K562 (cell line): ENCODE measurements around the gene SRPX. TPM values are rescaled to one million over a fixed set of nuclear protein-coding genes. Genes with fewer than 3 reads are reported as not detected.

Experiments used
- ATAC-seq: fragments of 200-7000 bp; cut with Tn5 transposase; 3 replicates; pipeline ENCODE4 v1.9.1; 2020; ENCODE audit warnings: moderate library complexity
- BruUV-seq: library from RNA; stranded (reverse); fragments of 400-500 nt; replicated peaks from 2 replicates; lab custom pipeline; 2021; lab: Mats Ljungman, UMichigan
- CTCF ChIA-PET: fragments of 300-600 bp; formaldehyde crosslinking; extraction: SDS; loops from one replicate; lab custom pipeline; 2021; ENCODE audit warnings: low intra/inter-chr PET ratio; lab: Yijun Ruan, JAX
- POLR2A ChIA-PET: fragments of 300-600, 350-650 bp; sonication (Branson Sonifier 250); formaldehyde crosslinking; extraction: SDS; loops from one replicate; lab custom pipeline; 2021; ENCODE audit warnings: antibody characterized with exemption, inconsistent platforms; lab: Yijun Ruan, JAX
- DNase-seq, 4 experiments: peaks; one replicate each; pipeline versions ENCODE4 v3.0.0 to v3.0.0-alpha.2; 2011 to 2018; ENCODE audit warnings: low spot score in 3 of 4, mixed read lengths in 3 of 4; ENCODE audit errors: extremely low read depth in 1 of 4
- FAIRE-seq: peaks from 2 replicates; lab custom pipeline; 2011; peaks lifted over from hg19 to GRCh38; lab: Jason Lieb, UNC
- H2AFZ ChIP-seq: 2 replicates; pipeline ENCODE4 v1.6.0; 2011; ENCODE audit warnings: low read depth, low read length, control low read depth, inconsistent platforms
- H3K27ac ChIP-seq: fragments of 200-600 bp; 3 replicates; pipeline ENCODE4 v1.8.0; 2011; ENCODE audit warnings: low read depth, mild to moderate bottlenecking, control low read depth, inconsistent platforms, low read length, moderate library complexity, mixed read lengths; ENCODE audit errors: extremely low read depth
- H3K27me3 ChIP-seq, 2 experiments: fragments of 300-600 bp in 1 of 2; 2 replicates in 1 of 2; 3 replicates in 1 of 2; pipeline versions ENCODE4 v1.6.0 to v1.8.0; 2011; ENCODE audit warnings: inconsistent platforms in 2 of 2, low read length in 2 of 2, mild to moderate bottlenecking in 1 of 2, mixed read lengths in 1 of 2, moderate library complexity in 1 of 2; ENCODE audit not compliant: control insufficient read depth in 2 of 2, insufficient read depth in 2 of 2
- H3K36me3 ChIP-seq: fragments of 300-600 bp; 3 replicates; pipeline ENCODE4 v1.8.0; 2011; ENCODE audit warnings: mild to moderate bottlenecking, low read length, inconsistent platforms; ENCODE audit not compliant: control insufficient read depth, insufficient read depth
- H3K4me1 ChIP-seq, 2 experiments: fragments of 200-600 bp in 1 of 2; replicated peaks in 1 of 2; 2 replicates in 1 of 2; 3 replicates in 1 of 2; pipeline versions ENCODE4 v1.5.1 to v1.8.0; 2011; ENCODE audit warnings: inconsistent platforms in 2 of 2, low read length in 2 of 2, mild to moderate bottlenecking in 1 of 2, mixed read lengths in 1 of 2, moderate library complexity in 1 of 2; ENCODE audit not compliant: control insufficient read depth in 2 of 2, insufficient read depth in 2 of 2
- H3K4me2 ChIP-seq: 2 replicates; pipeline ENCODE4 v1.6.1; 2011; ENCODE audit warnings: low read length, control low read depth, inconsistent platforms, mixed read lengths; ENCODE audit not compliant: insufficient read depth
- H3K4me3 ChIP-seq: fragments of 200-600 bp; sonication (generic), shearing (Covaris generic); 2 replicates; pipeline ENCODE4 v1.5.1; 2016; ENCODE audit warnings: control low read depth, inconsistent platforms
- H3K79me2 ChIP-seq: fragments of 200-600 bp; 3 replicates; pipeline ENCODE4 v1.8.0; 2011; ENCODE audit warnings: low read length, inconsistent platforms; ENCODE audit not compliant: control insufficient read depth, insufficient read depth
- H3K9ac ChIP-seq, 2 experiments: 2 replicates each; pipeline versions ENCODE4 v1.6.0 to v1.6.1; 2011; ENCODE audit warnings: low read depth in 2 of 2, low read length in 2 of 2, control low read depth in 1 of 2, inconsistent platforms in 1 of 2, mild to moderate bottlenecking in 1 of 2, mixed read lengths in 1 of 2; ENCODE audit not compliant: insufficient read depth in 1 of 2
- H3K9me1 ChIP-seq: one replicate; pipeline ENCODE4 v1.6.0; 2011; ENCODE audit warnings: inconsistent platforms, mild to moderate bottlenecking, low read length, moderate library complexity; ENCODE audit not compliant: control insufficient read depth, insufficient read depth
- H3K9me3 ChIP-seq: replicated peaks from 2 replicates; pipeline ENCODE4 v1.5.1; 2011; ENCODE audit warnings: low read depth, low read length, inconsistent platforms; ENCODE audit not compliant: control insufficient read depth, insufficient read depth
- H4K20me1 ChIP-seq: replicated peaks from 2 replicates; pipeline ENCODE4 v1.6.1; 2011; ENCODE audit warnings: low read length, inconsistent platforms, mixed read lengths; ENCODE audit not compliant: control insufficient read depth, insufficient read depth
- DNMT1 ChIP-seq: fragments of 450-650 bp; IDR thresholded peaks from 2 replicates; pipeline ENCODE4 v1.6.1; 2016; ENCODE audit warnings: antibody characterized with exemption, mild to moderate bottlenecking
- HCFC1 ChIP-seq: IDR thresholded peaks from 2 replicates; pipeline ENCODE4 v1.6.1; 2012; ENCODE audit warnings: low read depth, low read length, improper control_type of control experiment
- HDAC8 ChIP-seq: fragments of 450-650 bp; IDR thresholded peaks from 2 replicates; pipeline ENCODE4 v1.6.1; 2016; ENCODE audit warnings: mild to moderate bottlenecking, missing genetic modification characterization, moderate library complexity, missing compliant biosample characterization
- HMGXB4 ChIP-seq: sonication (generic); formaldehyde crosslinking; IDR thresholded peaks from 2 replicates; pipeline ENCODE4 v1.8.1; 2023; ENCODE audit warnings: mild to moderate bottlenecking, missing genetic modification reagents
- MCM5 ChIP-seq: fragments of 450-650 bp; IDR thresholded peaks from 2 replicates; pipeline ENCODE4 v1.6.1; 2016; ENCODE audit warnings: low read depth
- MECOM ChIP-seq: fragments of 250-450 bp; sonication (Bioruptor Pico); IDR thresholded peaks from 2 replicates; pipeline ENCODE4 v1.8.0; 2022; ENCODE audit warnings: inconsistent platforms
- MEF2A ChIP-seq: IDR thresholded peaks from 2 replicates; pipeline ENCODE4 v1.6.1; 2011; ENCODE audit warnings: low read depth, mild to moderate bottlenecking, low read length, moderate library complexity; ENCODE audit not compliant: control insufficient read depth
- POLR2G ChIP-seq: fragments of 200-400 bp; formaldehyde crosslinking; IDR thresholded peaks from 2 replicates; pipeline ENCODE4 v1.6.1; 2017; ENCODE audit warnings: low read depth, mild to moderate bottlenecking, antibody characterized with exemption, low read length, moderate library complexity
- POLR3G ChIP-seq: IDR thresholded peaks from 2 replicates; pipeline ENCODE4 v1.6.1; 2011; ENCODE audit not compliant: insufficient read length, insufficient replicate concordance; ENCODE audit errors: extremely low read depth
- PTBP1 ChIP-seq: fragments of 200-400 bp; formaldehyde crosslinking; IDR thresholded peaks from 2 replicates; pipeline ENCODE4 v1.6.1; 2017; ENCODE audit warnings: low read depth, low read length
- RBFOX2 ChIP-seq: fragments of 200-400 bp; formaldehyde crosslinking; IDR thresholded peaks from 2 replicates; pipeline ENCODE4 v1.6.1; 2017; ENCODE audit warnings: low read depth, mild to moderate bottlenecking, low read length, moderate library complexity
- RBM14 ChIP-seq: fragments of 200-400 bp; formaldehyde crosslinking; IDR thresholded peaks from 2 replicates; pipeline ENCODE4 v1.6.1; 2018; ENCODE audit warnings: low read depth, mild to moderate bottlenecking, low read length, moderate library complexity, borderline replicate concordance; ENCODE audit not compliant: insufficient read depth
- RHOXF2B ChIP-seq: fragments of 250-450 bp; sonication (Bioruptor Pico); conservative IDR thresholded peaks from 2 replicates; pipeline ENCODE4 v1.5.1; 2021
- ZNF395 ChIP-seq: fragments of 200-800 bp; sonication (Bioruptor generic); IDR thresholded peaks from 2 replicates; pipeline ENCODE4 v1.6.1; 2017; ENCODE audit warnings: missing genetic modification characterization, missing compliant biosample characterization
- ZNF518B ChIP-seq: fragments of 250-450 bp; sonication (Bioruptor Pico); IDR thresholded peaks from 2 replicates; pipeline ENCODE4 v1.5.0; 2021; ENCODE audit warnings: mild to moderate bottlenecking, moderate library complexity
- WGBS: fragments of 100-300 bp; shearing (Covaris generic); methylation state at CpG from one replicate; pipeline ENCODE4 v1.1.6; 2016; ENCODE audit warnings: low coverage, mixed read lengths; ENCODE audit not compliant: insufficient coverage; ENCODE audit errors: missing lambda C conversion rate; 5-methylcytosine and 5-hydroxymethylcytosine counted together
- in situ Hi-C: fragments of 300-500 bp; cut with MboI; formaldehyde crosslinking; loops from 4 replicates; pipeline ENCODE4 v1.15.0; 2018; ENCODE audit warnings: inconsistent platforms, mixed read lengths
- intact Hi-C: fragments of 100-400 bp; cut with micrococcal nuclease; formaldehyde crosslinking; loops from 2 replicates; pipeline ENCODE4 v1.14.2; 2022
- polyA plus RNA-seq, 8 experiments: library from polyadenylated mRNA; depleted of rRNA in 4 of 8; stranded (reverse) in 5 of 8; unstranded in 3 of 8; fragments of >200 nt; fragmentation: Nextera tagmentation in 2 of 8; fragmentation: Illumina TruSeq in 1 of 8; extraction: Ambion mirVana in 2 of 8; extraction: Trizol in 1 of 8; gene quantifications; 2 replicates each; pipeline versions ENCODE4 v1.2.1 to v1.2.3, GENCODE V29; 2011 to 2014; ENCODE audit warnings: inconsistent platforms in 1 of 8, missing spikeins in 1 of 8
- total RNA-seq, 7 experiments: library from RNA; depleted of rRNA in 6 of 7; stranded (reverse); fragments of >200 nt in 6 of 7; fragmentation: Illumina TruSeq in 2 of 7; extraction: Trizol in 2 of 7; gene quantifications; 2 replicates each; pipeline versions ENCODE4 v1.2.1 to v1.2.3, GENCODE V29; 2011 to 2021; ENCODE audit warnings: low replicate concordance in 1 of 7

The SRPX gene
- total and polyA plus RNA-seq, 9 of the 15 experiments (the other 6 are each of a cell fraction or from before 2014, with no cell fraction given) = 0.11 to 0.77 (median 0.38) TPM; not detected in 2

GRCh38 chrX:38103857-38104812 lies 116.5 kb downstream of the SRPX start:
- H3K4me1 ChIP-seq = peaks cover 0 to 3% of the 10 kb centered on the region in 2 experiments; a peak in 2 of 5 replicates
- WGBS = 8% methylated on average over 5 of the region's 5 CpGs
- no peaks in the 10 kb centered on the region for H3K79me2 ChIP-seq
- no peak overlapping the region for H3K9ac ChIP-seq
- no peaks in the 10 kb centered on the region for H3K36me3 ChIP-seq
- CTCF ChIA-PET = no interaction called here
- ATAC-seq (no peak), FAIRE-seq (no peak), DNase-seq (no peak)
- POLR2A ChIA-PET = interaction anchor here (0.6 kb wide), 1 partner anchor 110 kb away, joined by 3 read pairs; no protein-coding TSS in a partner anchor
- 0 out of 2 replicates have a peak, but pooled peaks cover 1% of the 10 kb centered on the region for H3K9me3 ChIP-seq
- no peaks in the 10 kb centered on the region for H4K20me1 ChIP-seq
- no peaks in the 10 kb centered on the region for H3K9me1 ChIP-seq
- in situ Hi-C loops (no loop called here), intact Hi-C loops (no loop called here)
- no peak overlapping the region for H3K4me2 ChIP-seq
- H2AFZ ChIP-seq = no peak overlapping the region
- BruUV-seq = no TSS peak
- no peaks in the 10 kb centered on the region for H3K27me3 ChIP-seq
- H3K4me3 ChIP-seq = no peak overlapping the region
- H3K27ac ChIP-seq = no peak overlapping the region
- TF ChIP-seq POLR2G = no peak
- no peak for TF ChIP-seq RBM14
- TF ChIP-seq ZNF395 (CRISPR knock-in tag) = no peak
- TF ChIP-seq MEF2A = no peak
- TF ChIP-seq DNMT1 = no peak
- no peak for TF ChIP-seq RBFOX2
- TF ChIP-seq HMGXB4 = no peak
- no peak for TF ChIP-seq POLR3G
- no peak for TF ChIP-seq RHOXF2B (CRISPR knock-in tag)
- no peak for TF ChIP-seq HCFC1
- TF ChIP-seq MECOM (CRISPR knock-in tag) = no peak
- no peak for TF ChIP-seq PTBP1
- no peak for TF ChIP-seq MCM5
- TF ChIP-seq HDAC8 (tag) = no peak
- no peak for TF ChIP-seq ZNF518B (CRISPR knock-in tag)
